HL-60/S4 treated with phorbol 12-myristate 13-acetate at 8.2 ng/mL for 4 days and 3 days (cell line): ENCODE results near the gene MARK2.
"Not testable (repeated sequence)": the region's sequence is repeated elsewhere in the genome, so short reads cannot be mapped to it uniquely, and the experiment has no call there.

Source experiments
- in situ Hi-C: fragments of 300-500 bp; cut with MboI; formaldehyde crosslinking; loops from 2 replicates; pipeline ENCODE4 v1.15.0; 2022; ENCODE audit warnings: low sequenced_read_pairs

The MARK2 gene

DNA sequence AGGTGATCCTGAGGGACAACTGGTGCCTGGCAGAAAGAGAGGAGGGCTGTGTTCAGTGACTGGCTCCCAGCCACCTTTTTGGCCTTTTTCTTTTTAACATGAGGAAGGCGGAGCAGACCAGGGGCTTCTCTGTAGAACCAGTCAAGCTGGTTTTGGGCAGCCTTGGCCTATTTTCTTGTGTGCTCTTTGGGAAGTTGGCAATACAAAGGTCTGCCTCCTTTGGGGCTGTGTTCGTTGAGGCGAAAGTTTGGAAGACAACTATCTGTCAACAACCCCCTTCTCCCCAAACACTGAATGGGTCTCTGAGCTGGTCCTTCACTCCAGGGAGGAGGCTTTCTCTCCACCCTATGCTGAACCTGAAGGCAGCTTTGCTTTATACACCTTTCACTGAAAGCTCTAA lies 8.5 kb downstream of the MARK2 start:
- in situ Hi-C loops = loop anchor here (25.0 kb wide), 1 partner anchor 315 kb away; the partner anchor contains the start of gene MACROD1

DNA sequence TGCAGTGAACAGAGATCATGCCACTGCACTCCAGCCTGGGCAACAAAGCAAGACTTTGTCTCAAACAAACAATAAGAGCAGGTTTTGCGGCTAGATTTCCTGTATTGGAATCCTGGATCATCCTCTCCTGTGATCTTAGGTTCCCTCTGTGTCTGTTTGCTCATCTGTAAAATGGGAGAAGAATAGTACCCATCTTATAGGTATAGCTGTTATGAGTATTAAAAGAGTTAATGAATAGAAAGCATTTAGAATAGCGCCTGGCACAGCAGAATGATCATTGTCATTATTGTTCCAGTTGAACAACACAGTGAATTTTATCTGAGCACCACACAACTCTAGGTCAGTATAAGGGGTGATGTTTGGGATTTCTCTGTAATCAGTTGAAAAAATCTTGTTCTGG lies 10.8 kb downstream of the MARK2 start:
- in situ Hi-C loops = loop anchor here (25.0 kb wide), 1 partner anchor 313 kb away; the partner anchor contains the start of gene MACROD1

DNA sequence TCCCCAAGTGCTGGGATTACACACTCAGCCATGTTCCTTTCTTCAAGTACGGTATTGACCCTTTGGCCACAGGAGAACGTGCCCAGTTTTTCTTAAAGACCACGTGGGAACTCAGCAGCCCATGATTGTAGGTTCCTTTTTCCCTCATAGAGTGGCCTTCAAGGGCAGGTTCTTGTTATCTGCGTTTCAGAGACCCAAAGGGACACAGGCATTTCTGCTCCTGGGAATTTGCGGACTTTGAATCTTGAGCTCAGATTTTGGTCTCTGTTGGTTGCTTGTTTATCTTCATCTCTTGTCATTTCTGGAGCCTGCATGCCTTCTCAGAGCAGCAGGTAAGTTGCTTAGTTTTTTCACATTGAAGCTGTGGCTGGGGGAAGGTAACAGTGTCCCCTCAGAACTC lies 12.0 kb downstream of the MARK2 start:
- in situ Hi-C loops = no loop called here

DNA sequence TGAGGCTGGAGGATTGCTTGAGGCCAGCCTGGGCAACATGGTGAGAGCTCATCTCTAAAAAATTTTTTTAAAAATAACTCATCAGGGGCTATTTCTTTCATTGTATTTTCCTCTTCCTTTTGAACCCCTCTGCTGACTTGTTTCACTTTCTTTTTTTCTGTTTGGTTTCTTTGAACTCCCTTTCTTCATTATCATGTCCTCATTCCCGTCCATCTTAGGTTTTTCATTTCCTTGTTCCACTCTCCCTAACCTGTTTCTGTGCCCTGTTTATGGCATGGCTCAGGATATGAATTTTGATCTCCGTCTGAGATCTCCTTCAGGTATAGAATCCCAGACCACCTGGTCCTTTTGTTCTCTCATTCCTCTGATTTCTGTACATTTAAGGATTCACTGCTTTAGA lies 12.5 kb downstream of the MARK2 start:
- in situ Hi-C loops = no loop called here

DNA sequence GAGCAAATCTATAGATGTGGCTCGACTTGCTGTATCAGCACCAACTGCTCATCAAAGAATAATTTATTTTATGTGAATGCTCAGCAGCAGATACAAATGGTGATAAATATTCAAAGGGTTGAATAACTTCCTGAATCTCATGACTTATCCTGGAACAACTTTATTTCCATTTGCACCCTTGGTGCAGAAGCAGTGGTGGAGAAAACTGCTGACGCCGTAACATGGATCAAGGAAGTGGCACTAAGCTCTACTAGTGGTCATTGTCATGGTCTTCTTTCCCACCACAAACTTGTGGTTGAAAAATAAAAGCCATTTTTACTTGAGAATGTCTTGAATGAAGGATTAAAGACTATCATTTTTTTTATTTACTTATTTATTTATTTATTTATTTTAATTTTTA lies 14.6 kb downstream of the MARK2 start:
- in situ Hi-C loops = no loop called here

DNA sequence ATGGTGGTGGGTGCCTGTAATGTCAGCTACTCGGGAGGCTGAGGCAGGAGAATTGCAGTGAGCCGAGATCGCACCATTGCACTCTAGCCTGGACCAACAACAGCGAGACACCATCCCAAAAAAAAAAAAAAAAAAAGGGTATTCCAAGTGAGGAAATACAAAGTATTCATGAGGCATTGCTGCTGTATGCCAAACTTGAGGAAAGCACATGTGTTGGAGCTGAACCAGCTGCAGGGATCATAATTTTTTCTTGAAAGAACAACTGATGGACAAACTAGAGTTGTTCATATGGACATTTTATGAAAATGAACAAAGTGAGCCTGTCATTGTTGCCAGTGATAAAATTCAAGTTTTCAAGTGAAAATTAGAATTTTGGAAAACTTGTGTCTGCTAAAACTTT lies 15.8 kb downstream of the MARK2 start:
- in situ Hi-C loops = no loop called here

DNA sequence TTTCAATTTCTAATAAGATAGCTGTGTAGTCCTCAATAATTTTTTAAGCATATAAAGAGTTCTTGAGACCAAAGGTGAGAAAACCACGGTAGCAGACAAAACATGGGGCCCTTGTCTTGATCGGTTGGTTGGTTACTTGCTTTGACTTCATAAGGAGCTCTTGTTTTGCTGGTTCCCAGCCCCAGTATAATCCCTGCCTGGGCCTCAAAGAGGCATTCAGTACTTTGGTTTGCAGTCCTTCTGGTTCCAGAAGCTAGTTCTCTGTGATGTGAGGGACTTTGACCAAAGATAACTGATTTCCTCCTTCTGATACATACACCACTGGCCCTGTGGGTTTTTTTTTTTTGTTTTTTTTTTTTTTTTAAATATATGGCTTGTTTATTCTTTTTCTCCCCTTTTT lies 17.1 kb downstream of the MARK2 start:
- in situ Hi-C loops = no loop called here

DNA sequence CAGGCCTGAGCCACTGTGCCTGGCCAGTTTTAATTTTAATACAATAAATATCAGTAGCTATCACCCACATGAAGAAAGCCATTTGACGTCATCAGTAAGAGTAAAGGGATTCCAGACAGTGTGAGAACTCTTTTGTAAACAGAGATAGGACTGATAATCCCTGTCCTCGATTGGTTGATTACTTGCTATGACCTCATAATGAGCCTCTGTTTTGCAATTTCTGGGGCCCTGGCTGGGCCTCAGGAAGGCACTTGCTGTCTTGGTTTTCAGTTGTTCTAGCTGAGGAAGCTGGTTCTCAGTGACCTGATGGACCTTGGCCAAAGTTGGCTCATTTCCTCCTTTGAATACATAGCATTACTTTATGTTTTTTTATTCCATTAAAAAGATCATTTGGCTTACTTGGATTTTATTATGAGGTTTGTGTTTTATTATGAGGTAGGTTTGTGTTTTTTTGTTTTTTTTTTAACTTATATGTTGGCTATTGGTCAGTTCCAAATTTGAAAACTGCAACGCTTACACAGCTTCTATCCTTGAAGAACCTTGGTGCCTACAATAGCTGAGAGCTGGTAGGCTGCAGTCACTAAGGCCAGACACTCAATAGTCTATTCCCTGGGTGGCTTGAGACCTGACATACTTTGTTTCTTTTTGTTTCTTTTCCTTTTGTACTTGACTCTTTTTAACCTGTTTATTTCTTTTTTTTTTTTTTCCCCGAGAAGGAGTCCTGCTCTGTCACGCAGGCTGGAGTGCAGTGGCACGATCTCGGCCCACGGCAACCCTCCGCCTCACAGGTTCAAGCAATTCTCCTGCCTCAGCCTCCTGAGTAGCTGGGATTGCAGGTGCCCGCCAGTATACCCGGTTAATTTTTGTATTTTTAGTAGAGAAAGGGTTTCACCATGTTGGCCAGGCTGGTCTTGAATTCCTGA lies 20.0 kb downstream of the MARK2 start:
- in situ Hi-C loops = no loop called here

DNA sequence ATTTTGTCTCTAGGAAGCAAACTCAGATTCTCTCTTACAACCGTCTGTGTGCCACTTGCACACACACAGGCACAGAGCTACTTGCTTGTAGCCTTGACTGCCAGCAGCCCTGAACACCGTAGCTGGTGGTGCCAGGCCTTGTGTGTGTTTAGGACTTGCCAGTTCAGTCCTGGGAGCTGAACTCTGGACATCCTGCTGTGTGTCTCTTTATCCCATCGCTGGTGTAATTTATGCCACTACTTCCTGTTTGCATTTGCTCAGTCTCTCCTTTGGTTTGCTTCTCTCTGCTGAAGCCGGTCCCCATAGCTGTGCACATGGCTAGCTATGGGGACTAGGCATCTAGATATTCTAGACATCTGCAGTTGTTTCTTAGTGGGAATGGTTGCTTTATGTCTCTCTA lies 24.0 kb downstream of the MARK2 start:
- in situ Hi-C loops = no loop called here

DNA sequence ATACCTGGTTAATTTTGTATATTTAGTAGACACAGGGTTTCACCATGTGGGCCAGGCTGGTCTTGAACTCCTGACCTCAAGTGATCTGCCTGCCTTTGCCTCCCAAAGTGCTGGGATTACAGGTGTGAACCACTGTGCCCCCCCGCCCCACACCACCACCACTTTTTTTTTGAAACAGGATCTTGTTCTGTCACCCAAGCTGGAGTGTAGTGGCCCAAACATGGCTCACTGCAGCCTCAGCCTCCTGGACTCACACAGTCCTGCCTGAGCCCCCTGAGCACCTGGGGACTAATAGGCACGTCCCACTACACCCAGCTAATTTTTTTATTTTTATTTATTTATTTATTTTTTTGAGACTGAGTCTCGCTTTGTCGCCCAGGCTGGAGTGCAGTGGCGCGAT lies 24.7 kb downstream of the MARK2 start:
- in situ Hi-C loops = not testable (repeated sequence)

DNA sequence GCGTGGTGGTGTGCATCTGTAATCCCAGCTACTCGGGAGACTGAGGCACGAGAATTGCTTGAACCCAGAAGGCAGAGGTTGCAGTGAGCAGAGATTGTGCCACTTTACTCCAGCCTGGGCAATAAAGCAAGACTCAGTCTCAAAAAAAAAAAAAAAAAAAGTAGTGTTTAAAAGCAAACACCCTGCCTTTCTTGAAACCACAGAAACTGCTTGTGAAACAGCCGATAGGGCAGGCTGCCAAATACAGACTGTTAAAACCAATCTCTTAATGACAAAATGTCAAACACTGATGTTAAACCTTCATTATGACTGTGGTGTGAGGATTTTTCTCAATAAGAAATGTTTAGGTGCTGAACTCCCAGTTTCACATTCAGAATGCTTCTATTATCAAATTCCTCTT lies 27.3 kb downstream of the MARK2 start:
- in situ Hi-C loops = no loop called here

DNA sequence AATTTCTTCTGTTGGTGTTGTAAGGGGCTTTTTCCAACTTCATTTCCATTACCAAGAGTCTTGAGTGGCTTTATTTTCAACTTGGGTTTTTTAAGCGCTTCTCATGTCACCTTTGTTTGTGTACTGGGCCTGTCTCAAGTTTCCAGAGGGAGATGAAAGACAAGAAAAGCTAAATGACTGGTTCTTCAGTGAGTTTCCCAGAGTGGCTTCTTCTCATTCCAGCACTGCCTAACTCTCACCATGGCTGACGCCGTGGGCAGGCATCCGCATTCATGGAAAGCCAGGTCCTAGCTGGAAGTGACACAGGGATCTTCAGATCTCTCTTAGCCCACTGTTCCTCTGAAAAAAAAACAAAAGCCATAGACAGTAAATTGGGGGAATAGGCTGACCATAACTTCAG lies 28.6 kb downstream of the MARK2 start:
- in situ Hi-C loops = no loop called here

DNA sequence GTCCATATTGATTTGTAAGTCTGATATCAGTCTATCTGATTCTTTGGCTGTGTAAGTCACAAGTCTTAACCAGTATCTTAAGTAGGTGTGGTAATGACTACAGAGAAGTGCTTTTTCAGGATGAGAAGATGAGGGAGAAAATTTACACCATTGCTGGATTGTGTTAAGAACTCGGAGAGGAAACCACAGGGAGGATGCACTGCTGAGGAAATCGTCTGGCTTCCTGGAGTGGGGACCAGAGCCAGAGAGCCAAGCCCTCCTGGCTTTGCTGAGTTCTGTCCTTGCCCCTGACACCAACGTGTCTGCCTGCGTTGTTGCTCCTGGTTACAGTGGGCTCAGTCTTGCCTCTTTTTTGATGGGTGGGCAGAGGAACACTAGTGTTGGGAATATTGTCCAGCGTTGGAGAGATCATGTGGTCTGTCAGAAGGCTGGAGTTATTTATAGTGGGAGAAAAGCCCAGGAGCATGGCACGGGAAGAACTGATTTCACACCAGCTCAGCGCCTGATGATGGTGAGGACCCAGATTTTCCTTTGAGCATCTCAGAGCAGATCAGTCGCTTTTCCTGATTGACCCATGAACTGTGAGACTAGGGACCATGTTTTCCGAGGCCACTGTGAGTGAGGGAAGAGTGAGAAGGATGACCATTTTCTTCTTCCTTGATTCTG lies 29.6 kb downstream of the MARK2 start:
- in situ Hi-C loops = no loop called here

DNA sequence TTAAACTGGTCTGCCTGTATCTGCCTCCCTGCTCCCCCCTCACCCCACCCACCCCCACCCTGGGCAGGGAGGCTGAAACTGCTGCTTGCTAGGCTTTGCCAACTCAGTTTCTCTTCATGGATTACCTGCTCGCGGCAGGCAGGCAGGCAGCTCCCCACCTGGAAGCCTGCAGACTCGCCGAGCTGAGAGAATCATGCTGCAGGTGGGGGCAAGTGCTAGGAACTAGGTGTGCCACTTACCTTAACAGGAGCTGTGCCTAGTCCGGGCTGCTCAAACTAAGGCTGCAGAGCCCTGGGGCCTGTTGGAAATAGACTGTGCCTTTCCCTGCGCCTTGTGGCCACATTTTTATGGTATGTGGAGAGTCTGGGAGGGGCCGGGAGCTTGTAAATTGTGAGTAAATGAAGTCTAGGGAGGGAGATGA lies 30.3 kb downstream of the MARK2 start:
- in situ Hi-C loops = no loop called here

DNA sequence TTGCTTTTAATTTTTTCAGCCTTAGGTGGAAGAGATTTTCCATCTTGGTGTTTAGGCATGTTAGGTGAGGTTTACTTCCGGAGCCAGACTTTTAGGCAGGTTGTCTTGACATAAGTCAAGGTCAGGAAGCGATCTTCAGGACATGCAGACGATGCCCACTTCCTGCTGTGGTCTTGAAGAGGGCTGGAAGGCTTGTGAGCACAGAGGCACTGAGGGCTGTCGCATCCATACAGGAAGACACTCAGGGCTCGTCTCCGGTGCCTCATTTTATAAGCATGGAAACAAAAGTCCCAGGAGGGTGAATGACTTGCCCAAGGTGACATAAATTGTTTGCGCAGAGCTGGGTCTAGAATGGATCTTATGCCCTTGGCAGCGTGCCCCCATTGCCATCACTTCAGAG lies 30.8 kb downstream of the MARK2 start:
- in situ Hi-C loops = no loop called here

DNA sequence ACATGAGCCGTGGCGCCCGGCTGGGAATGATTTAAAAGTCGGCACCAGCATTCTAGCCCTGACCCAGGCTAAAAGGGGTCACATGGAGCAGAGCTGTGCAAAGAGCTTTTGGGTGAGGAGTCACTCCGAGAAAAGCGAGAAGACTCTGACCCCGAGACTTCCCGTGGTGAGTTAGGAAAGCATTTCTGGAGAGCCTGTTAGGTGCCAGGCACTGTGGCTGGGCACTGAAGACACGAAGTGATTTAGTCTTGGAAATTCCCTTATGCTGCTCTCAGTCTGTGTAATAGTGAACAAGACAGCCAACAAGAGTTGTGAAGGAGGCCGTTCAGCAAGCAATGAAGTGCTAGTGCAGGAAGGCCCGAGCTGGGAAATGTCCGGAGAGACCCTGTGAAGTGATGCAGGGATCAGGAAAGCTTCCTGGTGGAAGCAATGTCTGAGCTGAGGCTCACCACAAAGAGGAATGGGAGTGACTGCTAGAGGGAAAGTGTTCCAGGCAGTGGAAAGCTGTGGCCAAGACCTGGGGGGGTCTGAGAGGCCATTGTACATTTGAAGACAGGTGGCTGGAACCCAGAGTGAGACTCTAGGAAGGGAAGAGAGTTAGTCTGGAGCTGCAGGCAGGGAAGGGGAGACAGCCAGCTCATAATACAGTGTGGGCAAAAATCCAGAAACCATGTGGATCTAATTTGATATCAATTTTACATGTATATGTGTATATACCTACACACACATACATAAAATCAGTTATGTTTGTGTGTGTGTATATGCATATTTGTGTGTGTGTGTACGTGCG lies 31.6 kb downstream of the MARK2 start:
- in situ Hi-C loops = no loop called here

DNA sequence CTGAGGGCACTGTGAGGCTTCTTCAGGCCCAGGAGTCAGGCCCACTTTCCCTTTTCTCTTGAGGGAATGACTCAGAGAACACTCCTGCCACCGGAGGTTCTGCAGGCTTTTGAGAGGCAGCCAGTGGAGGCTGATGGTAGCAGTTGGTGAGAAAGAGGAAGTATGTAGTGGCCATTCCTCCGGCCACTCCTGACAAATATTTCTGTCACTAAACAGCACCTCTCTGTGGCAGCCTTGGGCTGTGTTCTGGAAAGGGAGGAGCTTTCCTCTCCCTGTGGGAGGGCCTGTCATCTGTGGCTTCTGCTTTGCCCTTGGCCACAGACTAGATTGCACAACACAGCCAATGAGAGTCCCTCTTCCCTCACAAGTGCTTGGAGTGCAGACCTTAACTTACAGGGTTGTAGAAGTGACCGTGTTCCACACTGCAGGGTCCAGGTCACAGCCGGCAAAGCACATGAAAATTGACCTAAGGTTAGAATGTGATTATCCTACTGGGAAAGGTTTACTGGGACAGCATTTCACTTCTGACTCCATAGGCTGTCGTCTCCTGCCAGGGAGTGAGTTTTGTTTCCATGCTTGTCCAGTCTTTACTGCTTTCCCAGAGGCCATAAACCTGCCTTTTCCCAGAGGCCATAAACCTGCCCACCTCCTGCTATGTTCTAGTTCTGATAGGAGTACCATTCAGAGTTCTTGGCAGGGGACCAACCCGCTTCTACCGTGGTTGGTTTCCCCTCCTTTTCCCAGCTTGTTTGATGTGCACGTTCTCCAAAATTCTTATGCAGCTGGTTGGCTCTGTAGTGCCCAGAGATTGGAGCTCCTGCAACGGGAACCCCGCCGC lies 33.3 kb downstream of the MARK2 start:
- in situ Hi-C loops = no loop called here

DNA sequence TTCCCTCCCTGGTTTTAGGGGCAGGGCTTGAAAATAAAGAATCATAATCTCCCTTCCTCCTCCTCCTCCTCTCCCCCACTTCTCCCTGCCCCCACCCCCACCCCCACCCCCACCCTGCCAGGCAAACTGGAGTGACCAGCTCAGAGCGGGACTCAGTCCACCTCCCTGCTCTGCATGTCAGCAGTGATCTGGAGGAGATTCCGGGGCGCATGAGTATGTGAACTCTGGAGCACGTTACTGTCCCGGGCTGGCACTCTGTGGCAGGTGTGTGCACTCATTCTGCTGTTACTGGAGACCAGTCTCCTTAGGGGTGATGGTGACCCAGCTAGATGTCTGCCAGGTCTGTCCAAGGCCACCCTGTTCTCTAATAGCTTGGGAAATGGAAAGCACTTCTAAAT lies 33.9 kb downstream of the MARK2 start:
- in situ Hi-C loops = no loop called here

DNA sequence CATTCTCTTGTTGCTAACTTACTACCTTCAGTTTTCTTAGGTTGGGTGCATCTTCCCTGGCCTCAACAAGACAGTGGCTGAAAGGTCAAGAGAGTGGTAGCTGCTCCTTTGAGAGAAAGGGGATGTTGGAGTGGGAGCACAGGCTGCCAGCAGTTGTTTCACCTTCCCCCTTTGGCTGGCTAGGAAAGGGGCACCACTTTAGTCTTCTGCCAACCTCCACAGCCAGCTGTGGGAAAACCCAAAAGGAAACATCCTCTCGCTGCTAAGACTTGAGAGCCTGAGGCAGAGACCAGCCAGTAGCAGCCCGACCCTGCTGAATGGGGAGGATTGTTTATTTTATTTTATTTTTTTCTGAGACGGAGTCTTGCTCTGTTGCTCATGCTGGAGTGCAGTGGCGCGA lies 34.4 kb downstream of the MARK2 start:
- in situ Hi-C loops = no loop called here

DNA sequence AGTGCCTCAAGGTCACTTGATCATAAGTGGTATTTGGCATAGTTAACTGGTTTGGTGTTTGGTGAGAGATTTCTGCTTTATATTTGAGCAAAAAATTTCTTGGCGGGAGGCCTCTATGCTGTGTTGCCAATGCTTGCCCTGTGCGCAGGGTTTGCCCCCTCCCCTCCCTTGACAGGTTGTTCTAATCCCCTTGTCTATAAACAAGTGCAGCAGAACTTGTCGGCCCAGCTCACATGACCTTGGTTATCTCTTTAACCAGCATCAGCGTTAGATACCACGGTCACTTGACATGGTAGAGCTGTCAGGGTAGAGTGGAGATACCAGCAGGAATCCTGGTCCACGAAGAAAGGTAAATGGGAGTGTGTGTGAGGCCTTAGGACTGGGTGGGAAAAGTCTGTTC lies 35.6 kb downstream of the MARK2 start:
- in situ Hi-C loops = no loop called here
